NCI-H524 treated with DMSO at 0.1 percent for 48 hours (cell line): ENCODE measurements around the gene SCYL3.
"Not testable (repeated sequence)": the region's sequence is repeated elsewhere in the genome, so short reads cannot be mapped to it uniquely, and the experiment has no call there.

ENCODE experiments used
- DNase-seq: peaks from one replicate; lab custom pipeline; 2025; lab: John Stamatoyannopoulos, UW

SCYL3 gene, protein sequence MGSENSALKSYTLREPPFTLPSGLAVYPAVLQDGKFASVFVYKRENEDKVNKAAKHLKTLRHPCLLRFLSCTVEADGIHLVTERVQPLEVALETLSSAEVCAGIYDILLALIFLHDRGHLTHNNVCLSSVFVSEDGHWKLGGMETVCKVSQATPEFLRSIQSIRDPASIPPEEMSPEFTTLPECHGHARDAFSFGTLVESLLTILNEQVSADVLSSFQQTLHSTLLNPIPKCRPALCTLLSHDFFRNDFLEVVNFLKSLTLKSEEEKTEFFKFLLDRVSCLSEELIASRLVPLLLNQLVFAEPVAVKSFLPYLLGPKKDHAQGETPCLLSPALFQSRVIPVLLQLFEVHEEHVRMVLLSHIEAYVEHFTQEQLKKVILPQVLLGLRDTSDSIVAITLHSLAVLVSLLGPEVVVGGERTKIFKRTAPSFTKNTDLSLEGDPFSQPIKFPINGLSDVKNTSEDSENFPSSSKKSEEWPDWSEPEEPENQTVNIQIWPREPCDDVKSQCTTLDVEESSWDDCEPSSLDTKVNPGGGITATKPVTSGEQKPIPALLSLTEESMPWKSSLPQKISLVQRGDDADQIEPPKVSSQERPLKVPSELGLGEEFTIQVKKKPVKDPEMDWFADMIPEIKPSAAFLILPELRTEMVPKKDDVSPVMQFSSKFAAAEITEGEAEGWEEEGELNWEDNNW

DNA sequence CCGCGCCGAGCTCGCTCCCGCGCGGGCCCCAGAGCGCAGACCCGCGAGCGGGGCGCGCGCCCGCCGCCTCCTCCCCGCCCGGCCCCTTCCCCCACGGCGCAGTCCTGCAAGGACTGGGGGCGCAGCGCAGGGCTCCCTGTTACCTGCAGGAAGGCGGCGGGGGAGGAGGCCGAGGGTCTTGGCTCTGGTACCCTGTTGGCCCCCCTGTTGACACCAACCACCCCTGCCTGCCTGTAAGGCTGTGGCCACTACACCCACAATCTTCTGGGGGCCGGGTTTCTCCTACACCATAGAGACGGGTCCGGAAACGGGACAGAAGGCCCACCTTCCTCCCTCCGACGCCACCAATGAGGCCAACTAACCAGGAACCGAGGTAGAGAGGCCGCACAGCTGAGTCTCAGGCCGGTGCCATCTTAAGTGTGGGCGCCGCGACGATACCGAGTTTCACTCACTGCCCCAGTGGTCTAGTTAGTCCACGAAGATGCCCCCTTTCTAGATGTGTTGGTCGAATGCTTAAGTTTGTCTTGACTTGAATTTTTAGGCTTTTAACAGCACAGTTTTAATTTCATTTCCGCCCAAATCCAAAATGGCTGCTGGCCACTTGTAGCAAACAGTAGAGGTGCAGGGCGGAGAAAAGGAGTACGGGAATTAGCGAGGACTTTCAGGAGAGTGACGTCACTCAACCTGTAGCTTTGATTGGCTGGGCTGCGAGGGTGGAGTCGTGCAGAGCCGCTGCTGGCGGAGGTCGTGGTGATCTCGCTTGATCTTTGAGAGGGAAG is at the start of gene SCYL3:
Gene SCYL3, minus strand, starts transcription at position 252 of the 779 bp plus-strand sequence. CDS start 5,056 bp downstream, outside the sequence.
- DNase-seq = peak; percentile 92

DNA sequence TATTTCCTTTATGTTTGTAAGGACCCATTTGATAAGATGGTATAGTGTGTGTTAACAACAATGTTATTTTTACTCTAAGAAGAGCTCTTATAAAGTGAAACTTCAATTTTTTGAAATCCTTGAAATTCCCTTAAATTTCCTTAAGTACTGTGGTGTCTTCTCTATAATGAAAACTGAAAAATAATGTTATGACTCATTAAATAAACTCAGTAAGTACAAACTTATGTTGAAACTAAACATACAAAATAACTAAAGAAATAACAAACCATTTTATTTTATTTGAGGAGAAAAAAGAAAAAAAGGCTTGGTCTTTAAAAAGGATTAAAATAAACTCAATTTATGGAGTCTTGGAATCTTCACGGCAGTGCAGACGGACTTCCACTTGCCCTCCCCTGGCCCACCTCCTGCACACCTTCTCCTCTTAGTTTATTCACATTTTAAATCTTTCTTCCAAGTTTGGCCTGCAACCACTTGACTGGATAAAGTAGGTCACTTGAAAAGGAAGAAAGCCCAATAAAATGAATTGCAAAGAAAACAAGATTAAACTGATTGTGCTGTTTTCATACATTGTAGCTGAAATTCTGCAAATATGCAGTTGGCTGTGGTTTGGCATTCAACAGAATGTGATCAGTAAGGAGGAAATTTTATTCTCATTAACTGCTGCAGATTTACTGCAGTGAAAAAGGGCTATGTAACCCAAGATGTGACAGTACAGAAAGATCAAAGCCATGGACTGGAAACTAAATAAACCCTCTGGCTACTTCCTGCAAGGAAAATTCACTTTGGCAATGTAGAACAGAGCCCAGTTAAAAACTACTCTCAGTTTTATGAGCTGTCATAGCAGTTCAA is 48.5 kb upstream of the SCYL3 start:
- DNase-seq = no peak

DNA sequence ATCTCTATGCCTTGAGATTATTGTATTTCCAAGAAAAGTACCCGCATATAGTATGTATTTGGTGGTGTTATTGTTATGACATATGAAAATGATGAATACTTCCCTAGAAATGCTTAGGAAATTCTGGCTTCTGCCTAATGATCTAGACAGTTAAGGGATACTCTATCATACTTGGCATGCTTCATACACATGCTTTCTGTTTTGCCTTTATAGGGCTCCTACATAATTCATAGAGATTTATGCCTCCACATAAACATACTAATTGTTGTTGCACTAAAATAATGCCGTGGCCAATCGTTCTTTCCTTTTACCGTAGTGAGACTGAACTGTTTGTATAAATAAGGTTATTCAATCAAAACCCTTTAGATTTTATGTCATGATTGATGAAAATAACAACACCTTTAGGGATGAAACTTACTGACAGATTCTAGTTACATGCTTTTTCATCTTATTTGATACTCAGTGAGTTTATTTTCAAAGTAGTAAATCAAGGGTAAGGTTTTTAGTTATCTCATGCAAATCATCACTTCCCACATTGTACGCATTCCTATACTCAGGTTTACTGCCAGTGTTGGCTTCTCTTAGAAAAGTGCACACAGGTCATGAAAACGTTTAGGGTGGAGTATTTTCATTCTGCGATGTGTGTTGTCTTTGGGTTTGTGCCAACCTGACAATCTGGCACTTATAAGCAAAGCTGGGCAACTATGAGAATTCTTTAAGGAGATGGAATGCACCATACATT is 40.5 kb upstream of the SCYL3 start:
- no peak for DNase-seq

DNA sequence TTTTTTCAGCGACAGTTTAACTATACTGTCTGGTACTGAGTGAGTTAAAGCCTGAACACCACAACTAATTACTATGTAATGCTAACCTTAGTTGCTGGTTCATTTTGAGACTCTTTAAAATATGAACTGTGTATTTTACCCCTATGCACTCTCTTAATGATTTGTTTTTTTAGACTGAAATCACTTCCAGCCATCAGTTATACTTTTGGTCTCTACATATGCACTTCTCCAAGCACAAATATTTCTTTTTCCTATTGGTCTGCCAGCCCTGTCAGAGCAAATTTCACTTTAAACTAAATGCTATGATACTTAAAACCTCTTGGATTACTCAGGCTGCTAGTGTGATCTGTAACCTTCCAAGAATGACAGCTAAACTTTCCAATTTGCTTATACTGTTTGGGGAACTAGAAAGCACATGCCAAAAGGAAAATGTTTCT is 38.1 kb upstream of the SCYL3 start:
- DNase-seq = no peak

DNA sequence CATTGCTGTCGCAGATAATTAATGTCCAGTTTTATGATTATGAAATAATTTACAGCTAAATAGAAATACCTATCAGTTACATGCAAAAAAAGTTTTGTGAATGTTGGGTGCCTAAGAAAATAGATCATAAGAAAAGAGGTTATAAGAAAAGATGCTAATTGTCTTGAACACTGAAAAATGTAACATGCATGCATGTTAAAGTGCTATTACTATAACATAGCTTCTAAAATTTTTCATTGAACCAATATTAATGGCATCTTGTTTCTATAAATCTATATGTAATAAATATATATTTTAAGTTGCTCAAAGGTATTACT is 35.5 kb upstream of the SCYL3 start:
- no peak for DNase-seq

DNA sequence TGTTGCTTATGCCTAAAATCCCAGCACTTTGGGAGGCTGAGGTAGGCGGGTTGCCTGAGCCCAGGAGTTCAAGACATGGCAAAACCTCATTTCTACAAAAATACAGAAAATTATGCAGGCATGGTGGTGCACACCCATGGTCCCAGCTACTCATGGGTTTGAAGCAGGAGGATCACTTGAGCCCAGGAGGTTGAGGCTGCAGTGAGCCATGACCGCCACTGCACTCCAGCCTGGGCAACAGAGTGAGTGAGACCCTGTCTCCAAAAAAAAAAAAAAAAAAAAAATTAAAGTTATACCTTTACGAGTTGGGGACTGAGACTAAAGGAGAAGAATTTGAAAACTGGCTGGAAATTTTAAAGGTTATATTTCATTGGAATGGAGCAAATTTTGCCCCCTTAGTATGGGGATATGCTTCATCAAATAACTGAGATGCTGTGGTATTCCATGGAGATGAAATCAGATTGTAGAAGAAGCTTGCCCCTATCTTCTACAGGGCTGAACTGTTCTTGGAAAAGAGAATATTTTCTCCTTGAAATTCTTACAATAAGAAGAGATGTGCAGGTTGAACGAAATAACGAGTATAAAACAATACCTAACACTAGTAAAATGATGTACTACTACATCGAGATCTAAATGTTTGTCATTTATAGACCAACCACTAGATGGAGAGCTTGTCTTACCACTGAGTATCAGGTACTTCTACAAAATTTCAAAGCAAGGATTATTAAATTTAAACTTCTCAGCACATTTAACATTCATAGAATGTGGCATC is 34.9 kb upstream of the SCYL3 start:
- no peak for DNase-seq

DNA sequence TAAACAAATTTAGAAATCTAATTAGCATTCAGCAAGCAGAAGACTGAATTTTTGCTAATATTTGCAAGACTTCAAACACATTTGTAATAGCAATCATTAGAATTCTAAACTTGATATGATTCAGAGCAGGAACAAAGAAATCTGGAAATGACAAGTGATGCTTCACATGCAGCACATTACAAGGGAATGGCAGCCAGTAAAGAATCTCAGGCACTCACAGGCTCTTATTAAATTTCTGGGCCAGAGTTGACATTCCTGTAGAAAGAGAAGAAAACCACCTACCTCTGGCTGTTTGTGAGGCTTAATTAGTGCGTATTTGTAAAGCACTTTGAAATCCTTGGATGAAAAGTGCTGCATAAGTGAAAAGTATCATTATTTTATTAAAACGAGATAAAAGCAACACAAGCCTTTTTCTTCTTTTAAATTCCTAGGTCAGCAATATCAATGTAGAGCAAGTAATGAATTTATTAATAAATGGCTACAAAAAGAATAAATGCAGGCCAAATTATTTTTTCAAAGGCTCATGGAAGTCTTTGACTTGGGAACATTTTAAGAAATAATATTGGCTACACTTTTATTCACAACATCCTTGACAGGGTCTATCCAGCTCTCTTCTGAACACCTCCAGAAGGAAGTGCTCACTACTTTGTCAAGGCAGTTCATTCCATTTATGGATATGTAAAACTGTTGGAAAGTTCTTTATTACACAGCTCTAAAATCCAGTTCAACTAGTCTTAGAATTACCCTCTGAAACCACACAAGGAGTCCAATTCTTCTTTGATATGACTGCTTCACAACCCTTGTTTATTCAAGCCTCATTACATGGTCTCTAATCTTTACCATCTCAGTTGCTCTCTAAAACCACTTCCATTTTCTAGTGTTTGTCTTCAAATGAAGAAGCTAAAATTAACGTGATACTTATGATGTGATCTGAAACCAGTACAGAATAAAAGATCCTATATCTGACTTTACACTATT is 32.1 kb upstream of the SCYL3 start:
- DNase-seq = no peak

DNA sequence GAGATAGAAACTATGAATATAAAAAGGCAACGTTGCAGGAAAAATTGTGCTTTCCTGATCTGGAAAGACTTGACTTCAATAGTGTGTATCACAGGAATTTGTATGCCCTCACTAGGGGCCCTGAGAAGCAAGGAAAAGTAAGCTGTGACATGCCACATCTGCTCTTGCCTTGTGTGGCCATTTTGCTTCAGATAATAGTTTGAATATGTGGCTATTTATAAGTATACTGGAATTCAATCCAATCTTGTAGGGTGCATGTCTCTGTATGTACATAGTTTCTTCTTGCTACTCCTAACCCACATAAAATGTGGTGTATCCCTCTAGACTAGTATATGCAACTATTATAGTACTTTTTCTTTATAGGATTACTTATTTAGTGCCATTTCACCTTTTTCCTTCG is 31.1 kb upstream of the SCYL3 start:
- DNase-seq = no peak

DNA sequence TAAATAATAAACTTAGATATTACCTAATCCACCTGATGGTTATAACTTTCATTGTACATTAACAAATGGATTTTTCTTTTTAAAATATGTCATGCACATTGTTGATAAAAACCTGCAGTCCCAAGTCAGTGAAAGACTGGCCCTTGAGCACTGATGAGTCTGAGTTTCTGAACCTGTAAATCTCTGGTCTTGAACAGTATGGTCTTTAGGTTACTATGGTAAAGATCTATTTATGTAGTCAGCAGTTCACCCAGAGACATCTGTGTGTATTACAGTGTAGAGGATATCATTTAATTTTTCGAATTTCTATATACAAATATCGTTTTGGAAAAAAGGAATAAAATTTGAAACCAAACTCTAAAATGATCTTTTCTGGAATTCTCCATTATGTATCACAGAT is 30.4 kb upstream of the SCYL3 start:
- no peak for DNase-seq

DNA sequence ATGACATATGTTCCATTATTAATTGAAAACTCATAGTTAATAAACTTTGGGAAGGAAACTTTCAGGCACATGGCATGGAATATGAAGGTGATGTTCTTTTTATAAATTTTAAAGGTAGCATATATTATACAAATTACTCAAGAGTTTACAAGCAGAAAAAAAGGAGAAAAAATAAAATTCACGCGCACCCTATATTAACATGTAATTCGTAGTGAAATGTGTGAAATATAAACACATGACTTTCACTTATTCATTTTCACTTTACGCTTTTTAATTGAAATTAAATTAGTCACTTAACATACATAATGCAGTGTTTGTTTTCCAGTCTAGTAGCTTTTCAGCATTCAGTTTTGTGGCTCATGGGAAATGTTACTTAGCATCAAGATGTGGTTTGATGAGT is 27.4 kb upstream of the SCYL3 start:
- DNase-seq = no peak

DNA sequence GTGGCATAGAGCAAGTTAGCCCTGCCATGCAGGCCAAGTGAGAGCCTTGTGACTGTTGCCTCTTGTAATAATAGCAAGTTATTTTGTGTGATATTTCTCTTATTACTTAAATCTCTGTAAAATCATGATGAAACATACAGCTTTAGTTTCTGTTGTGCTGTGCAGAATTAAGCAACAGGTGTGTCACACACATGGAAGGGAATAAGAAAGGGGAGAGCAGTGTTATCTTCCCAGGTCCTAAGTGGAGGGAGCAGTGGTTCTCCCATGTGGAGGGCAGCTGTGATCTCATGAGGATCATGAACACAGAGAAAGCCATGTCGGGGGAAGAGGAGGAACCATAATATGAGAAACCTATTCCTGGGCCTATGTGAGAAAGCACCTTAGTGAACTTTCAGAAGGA is 25.2 kb upstream of the SCYL3 start:
- DNase-seq = no peak

DNA sequence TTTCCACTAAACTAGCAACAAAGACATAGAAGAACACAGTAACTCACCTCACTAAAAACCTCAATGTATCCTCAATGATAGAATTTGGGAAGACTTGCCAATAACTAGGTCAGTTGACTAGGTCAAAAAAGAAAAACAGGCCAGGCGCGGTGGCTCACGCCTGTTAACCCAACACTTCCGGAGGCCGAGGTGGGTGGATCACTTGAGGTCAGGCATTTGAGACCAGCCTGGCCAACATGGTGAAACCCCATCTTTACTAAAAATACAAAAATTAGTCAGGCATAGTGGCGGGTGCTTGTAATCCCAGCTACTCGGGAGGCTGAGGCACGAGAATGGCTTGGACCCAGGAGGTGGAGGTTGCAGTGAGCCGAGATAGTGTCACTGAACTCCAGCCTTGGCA is 24.5 kb upstream of the SCYL3 start:
- not testable (repeated sequence) for DNase-seq

DNA sequence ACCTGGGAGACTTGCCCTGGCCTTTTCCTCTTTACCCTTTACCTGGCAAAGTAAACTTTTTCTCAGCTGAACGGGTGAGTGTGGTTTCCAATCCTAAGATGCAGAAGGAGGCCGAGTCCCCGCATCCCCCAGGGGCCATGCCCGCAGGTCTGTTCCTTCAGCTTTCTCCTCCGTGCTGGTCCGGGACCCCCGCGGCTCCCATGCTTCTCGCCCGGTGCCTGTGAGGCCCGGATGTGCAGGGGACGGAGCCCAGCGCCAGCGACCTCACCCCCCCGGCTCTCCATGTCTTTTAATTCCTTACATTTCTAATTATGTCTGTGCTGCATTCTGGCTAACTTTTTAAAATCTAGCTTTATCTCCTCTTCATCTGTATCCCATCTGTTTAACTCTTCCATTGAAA is 21.5 kb upstream of the SCYL3 start:
- no peak for DNase-seq

DNA sequence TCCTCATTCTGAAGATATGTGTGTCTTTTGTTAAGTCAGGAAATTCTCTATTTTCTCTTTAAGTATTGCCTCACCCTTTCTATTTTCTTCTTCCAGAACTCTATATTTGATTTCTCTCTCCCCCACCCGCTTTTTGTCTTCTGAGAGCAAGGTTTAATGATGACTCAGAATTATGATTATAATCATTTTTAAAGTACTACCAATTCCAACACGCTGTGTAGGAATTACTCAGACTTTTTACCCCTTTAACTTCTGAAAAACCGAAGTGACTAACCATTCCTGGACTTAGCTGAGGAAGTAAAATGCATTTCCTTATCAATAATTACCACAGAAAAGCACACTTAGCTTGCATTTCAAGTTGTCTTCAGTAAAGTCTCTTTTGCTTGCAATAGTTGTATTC is 20.8 kb upstream of the SCYL3 start:
- no peak for DNase-seq

DNA sequence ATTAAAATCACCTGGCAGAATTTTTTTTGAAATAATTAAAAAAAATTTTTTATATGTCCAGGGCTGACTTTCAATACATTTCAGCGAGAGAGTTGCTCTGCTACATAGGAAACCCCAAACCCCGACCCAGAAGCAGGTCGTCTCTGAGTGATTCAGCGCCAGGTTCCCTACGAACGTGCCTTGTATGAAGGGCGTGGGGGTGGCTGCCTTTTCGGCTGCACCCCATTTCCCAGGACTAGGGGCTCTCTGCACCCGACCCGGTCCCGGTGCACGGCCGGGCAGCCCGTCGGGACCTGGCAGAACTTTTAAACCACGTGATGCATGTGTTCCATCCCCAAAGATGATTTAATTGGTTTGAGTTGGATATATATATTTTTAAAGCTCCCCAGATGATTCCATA is 15.8 kb upstream of the SCYL3 start:
- no peak for DNase-seq

DNA sequence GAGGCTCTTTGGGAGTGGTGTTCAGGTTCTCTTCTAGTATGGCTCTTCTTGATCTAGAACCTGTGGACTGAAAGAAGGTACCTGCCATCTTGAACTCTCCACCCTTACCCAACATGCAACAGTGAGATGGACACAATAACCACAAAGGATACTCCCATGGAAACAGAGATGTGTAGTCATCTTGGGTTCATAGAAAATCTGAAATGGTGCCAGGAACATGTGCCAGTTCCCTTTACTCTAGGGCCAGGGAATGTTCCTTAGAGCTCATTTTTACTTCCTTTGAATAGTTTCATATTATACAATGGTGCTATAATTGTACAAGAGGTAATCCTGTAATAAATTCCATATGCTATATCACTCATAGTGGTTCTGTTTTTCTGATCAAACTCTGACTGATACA is 13.2 kb upstream of the SCYL3 start:
- DNase-seq = no peak

DNA sequence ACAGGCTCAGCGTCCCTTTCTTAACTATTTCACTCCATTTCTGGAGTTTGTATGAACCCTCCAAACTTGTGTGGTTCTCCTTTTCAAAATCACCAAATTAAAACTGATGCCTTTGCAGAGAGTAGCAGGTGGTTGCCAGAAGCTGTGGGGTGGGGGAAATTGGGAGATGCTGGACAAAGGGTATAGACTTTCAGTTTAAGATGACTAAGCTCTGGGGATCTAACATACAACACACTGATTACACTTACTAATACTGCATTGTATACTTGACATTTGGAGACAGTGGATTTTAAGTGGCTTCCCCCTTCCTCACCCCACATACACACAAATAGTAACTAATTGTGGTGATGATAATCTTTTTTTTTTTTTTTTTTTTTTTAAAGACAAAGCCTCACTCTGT is 11.1 kb upstream of the SCYL3 start:
- no peak for DNase-seq

DNA sequence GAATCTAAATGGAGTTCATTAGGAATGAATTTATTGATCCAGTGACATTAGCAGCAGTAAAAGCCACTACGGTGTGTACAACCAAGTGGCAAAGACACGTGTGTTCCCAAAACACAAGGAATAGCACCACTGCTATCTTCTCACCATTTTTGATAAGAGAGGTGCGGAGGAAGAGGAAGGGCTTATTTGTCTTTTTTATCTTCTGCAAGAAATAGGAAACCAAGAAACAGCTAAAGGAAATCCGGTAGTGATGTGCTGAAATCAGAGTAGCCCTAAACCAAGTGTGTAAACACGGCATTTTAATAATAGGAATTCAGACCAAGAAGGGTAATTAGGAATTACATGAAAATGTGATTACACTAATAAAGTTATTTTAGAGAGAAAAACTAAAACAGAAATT is 9.1 kb upstream of the SCYL3 start:
- no peak for DNase-seq

DNA sequence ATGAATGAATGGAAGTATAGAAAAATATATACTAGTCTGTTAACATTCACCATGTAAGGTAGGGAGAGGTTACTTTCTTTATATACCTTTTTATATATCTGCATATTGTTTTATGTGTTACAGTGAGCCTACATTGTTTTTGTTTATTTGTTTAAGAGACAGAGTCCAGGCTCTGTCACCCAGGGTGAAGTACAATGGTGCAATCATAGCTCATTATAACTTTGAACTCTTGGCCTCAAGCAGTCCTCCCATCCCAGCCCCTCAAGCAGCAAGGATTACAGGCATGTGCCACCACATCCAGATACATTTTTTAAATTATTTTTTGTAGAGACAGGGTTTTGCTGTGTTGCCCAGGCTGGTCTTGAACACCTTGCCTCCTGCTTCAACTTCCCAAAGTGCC is 7.4 kb upstream of the SCYL3 start:
- no peak for DNase-seq
